Panc1 (cell line): Measurements from ENCODE around the gene CNTN5. TPM values are rescaled to one million over a fixed set of nuclear protein-coding genes. Genes with fewer than 3 reads are reported as not detected.
"Not testable (repeated sequence)": the region's sequence is repeated elsewhere in the genome, so short reads cannot be mapped to it uniquely, and the experiment has no call there.

ENCODE experiments used
- ATAC-seq: fragments of 200-7000 bp; cut with Tn5 transposase; 2 replicates; pipeline ENCODE4 v1.9.1; 2020; ENCODE audit warnings: mild to moderate bottlenecking, moderate library complexity
- BruUV-seq: library from RNA; stranded (reverse); fragments of 400-500 nt; replicated peaks from 2 replicates; lab custom pipeline; 2021; lab: Mats Ljungman, UMichigan
- CTCF ChIA-PET: fragments of 300-600 bp; sonication (Branson Sonifier 250); formaldehyde crosslinking; loops from one replicate; lab custom pipeline; 2022; ENCODE audit warnings: antibody characterized with exemption; lab: Charles Lee
- POLR2A ChIA-PET: fragments of 300-600 bp; sonication (Branson Sonifier 250); formaldehyde crosslinking; loops from one replicate; lab custom pipeline; 2022; ENCODE audit warnings: antibody characterized with exemption; lab: Charles Lee
- DNase-seq: peaks from one replicate; pipeline ENCODE4 v3.0.0-alpha.2; 2010; ENCODE audit warnings: low read depth, low spot score
- H3K27ac ChIP-seq: 2 replicates; pipeline ENCODE4 v1.5.1; 2011; ENCODE audit warnings: mild to moderate bottlenecking, low read length, inconsistent platforms
- H3K27me3 ChIP-seq: fragments of 200-500 bp; sonication (Bioruptor generic); 2 replicates; pipeline ENCODE4 v1.6.0; 2014; ENCODE audit warnings: low read length, inconsistent platforms; ENCODE audit not compliant: control insufficient read depth, insufficient read depth
- H3K36me3 ChIP-seq: fragments of 200-500 bp; sonication (Bioruptor generic); 2 replicates; pipeline ENCODE4 v1.5.1; 2014; ENCODE audit warnings: inconsistent platforms, mild to moderate bottlenecking, low read length, moderate library complexity; ENCODE audit not compliant: control insufficient read depth, insufficient read depth
- H3K4me1 ChIP-seq: 2 replicates; pipeline ENCODE4 v1.5.1; 2011; ENCODE audit warnings: inconsistent platforms, mild to moderate bottlenecking, low read length, moderate library complexity; ENCODE audit not compliant: control insufficient read depth, insufficient read depth
- H3K4me3 ChIP-seq, 2 experiments: 2 replicates each; pipeline ENCODE4 v1.5.1; 2011 to 2012; ENCODE audit warnings: low read depth in 2 of 2, low read length in 2 of 2, mild to moderate bottlenecking in 2 of 2, inconsistent platforms in 1 of 2, moderate library complexity in 1 of 2
- H3K9me3 ChIP-seq: fragments of 200-500 bp; sonication (Bioruptor generic); 2 replicates; pipeline ENCODE4 v1.5.1; 2014; ENCODE audit warnings: low read depth, mild to moderate bottlenecking, inconsistent platforms, low read length, moderate library complexity; ENCODE audit not compliant: control insufficient read depth, insufficient read depth
- CTCF ChIP-seq: fragments of 450-650 bp; IDR thresholded peaks from 2 replicates; pipeline ENCODE4 v1.5.1; 2017; ENCODE audit warnings: mild to moderate bottlenecking
- POLR2AphosphoS5 ChIP-seq: IDR thresholded peaks from 2 replicates; pipeline ENCODE4 v1.6.1; 2012; ENCODE audit warnings: mild to moderate bottlenecking, low read depth, low read length, moderate library complexity
- REST ChIP-seq, 2 experiments: IDR thresholded peaks; 2 replicates each; pipeline ENCODE4 v1.6.1; 2011 to 2012; ENCODE audit warnings: low read depth in 2 of 2, control low read depth in 1 of 2, low read length in 1 of 2, mild to moderate bottlenecking in 1 of 2, moderate library complexity in 1 of 2; ENCODE audit not compliant: insufficient read depth in 1 of 2
- SIN3A ChIP-seq: IDR thresholded peaks from 2 replicates; pipeline ENCODE4 v1.6.1; 2012; ENCODE audit warnings: low read depth, mild to moderate bottlenecking, low read length, moderate library complexity, borderline replicate concordance; ENCODE audit not compliant: insufficient read depth
- TCF7L2 ChIP-seq: IDR thresholded peaks from 2 replicates; pipeline ENCODE4 v1.6.1; 2011; ENCODE audit warnings: mild to moderate bottlenecking, low read depth, low read length, inconsistent platforms
- in situ Hi-C: cut with HindIII; loops from 2 replicates; pipeline ENCODE4 v1.10.0; 2016; ENCODE audit warnings: low sequenced_read_pairs, low pct_unique_long_range_greater_than_20kb
- intact Hi-C: fragments of 100-400 bp; cut with micrococcal nuclease; formaldehyde crosslinking; loops from one replicate; pipeline ENCODE4 v1.10.0; 2022; ENCODE audit not compliant: unreplicated experiment
- total RNA-seq: library from RNA; stranded (reverse); gene quantifications from one replicate; pipeline ENCODE4 v1.2.1, GENCODE V29; 2021; ENCODE audit not compliant: unreplicated experiment

Gene CNTN5
- total RNA-seq, 1 experiment from 2014 or later: not detected

- DNase-seq (no peak), ATAC-seq (no peak)
- Histone ChIP-seq H3K9me3 (no peaks in the 10 kb centered on the region), H3K4me1 (no peaks in the 10 kb centered on the region), H3K27me3 (no peaks in the 10 kb centered on the region), H3K27ac (no peak overlapping the region), H3K4me3 (no peak overlapping the region), H3K36me3 (no peaks in the 10 kb centered on the region)
- TF ChIP-seq TCF7L2 (no peak), POLR2AphosphoS5 (no peak), REST (IDR thresholded peaks at IDR 0.05; ENCODE audit: insufficient read depth in 1 of 2, low read depth in 2 of 2, low read length in 1 of 2) (no peak), SIN3A (no peak), CTCF (no peak)
- POLR2A ChIA-PET: no interaction called here
- CTCF ChIA-PET: no interaction called here
- in situ Hi-C loops (no loop called here), intact Hi-C loops (no loop called here)
- no TSS peak for BruUV-seq
These were observed 802.3 kb downstream of the CNTN5 start for GRCh38 chr11:99822846-99823565.

DNA sequence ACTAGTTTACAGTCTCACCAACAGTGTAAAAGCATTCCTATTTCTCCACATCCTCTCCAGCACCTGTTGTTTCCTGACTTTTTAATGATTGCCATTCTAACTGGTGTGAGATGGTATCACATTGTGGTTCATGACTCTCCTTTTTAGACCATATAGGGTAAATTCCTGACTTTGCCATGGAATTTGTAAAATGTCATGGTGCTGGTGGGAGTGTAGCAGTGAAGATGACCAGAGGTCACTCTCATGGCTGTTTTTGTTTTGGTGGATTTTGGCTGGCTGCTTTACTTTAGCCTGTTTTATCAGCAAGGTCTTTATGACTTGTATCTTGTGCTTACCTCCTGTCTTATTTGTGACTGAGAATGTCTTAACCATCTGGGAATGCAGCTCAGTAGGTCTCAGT is 816.0 kb downstream of the CNTN5 start:
- ATAC-seq, H3K27me3 ChIP-seq, BruUV-seq, in situ Hi-C loops, H3K4me3 ChIP-seq, DNase-seq, intact Hi-C loops, H3K9me3 ChIP-seq, H3K27ac ChIP-seq, POLR2A ChIA-PET, H3K4me1 ChIP-seq, H3K36me3 ChIP-seq: not testable (repeated sequence)
- CTCF ChIA-PET: interaction anchor here (0.6 kb wide), 1 partner anchor 37 kb away, joined by 8 read pairs; no protein-coding TSS in a partner anchor

DNA sequence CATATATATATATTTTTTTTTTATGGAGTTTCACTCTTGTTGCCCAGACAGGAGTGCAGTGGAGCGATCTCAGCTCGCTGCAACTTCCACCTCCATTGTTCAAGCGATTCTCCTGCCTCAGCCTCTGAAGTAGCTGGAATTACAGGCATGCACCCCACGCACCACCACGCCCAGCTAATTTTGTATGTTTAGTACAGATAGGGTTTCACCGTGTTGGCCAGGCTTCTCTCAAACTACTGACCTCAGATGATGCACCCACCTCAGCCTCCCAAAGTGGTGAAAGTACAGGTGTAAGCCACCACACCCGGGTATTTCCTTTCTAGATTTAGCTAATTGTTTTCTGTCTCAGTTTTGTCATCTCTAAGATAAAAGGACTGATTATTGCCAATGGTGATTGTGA is 821.1 kb downstream of the CNTN5 start:
- in situ Hi-C loops: no loop called here
- no peaks in the 10 kb centered on the region for H3K27me3 ChIP-seq
- no peak overlapping the region for H3K27ac ChIP-seq
- ATAC-seq: no peak
- H3K4me3 ChIP-seq: no peak overlapping the region
- TF ChIP-seq TCF7L2 (no peak), REST (IDR thresholded peaks at IDR 0.05; ENCODE audit: insufficient read depth in 1 of 2, low read depth in 2 of 2, low read length in 1 of 2) (no peak), SIN3A (no peak), POLR2AphosphoS5 (no peak), CTCF (no peak)
- no peak for DNase-seq
- H3K36me3 ChIP-seq: no peaks in the 10 kb centered on the region
- no peaks in the 10 kb centered on the region for H3K9me3 ChIP-seq
- CTCF ChIA-PET: no interaction called here
- POLR2A ChIA-PET: no interaction called here
- intact Hi-C loops: no loop called here
- no peaks in the 10 kb centered on the region for H3K4me1 ChIP-seq
- BruUV-seq: no TSS peak
